Measurements from ENCODE around the gene EDDM13.
"Not testable (repeated sequence)": the region's sequence is repeated elsewhere in the genome, so short reads cannot be mapped to it uniquely, and the experiment has no call there.

The EDDM13 gene

GRCh38 chr19:56272161-56272798 lies at the start of gene EDDM13:
TSS of gene EDDM13 (plus strand) at chr19:56272748. CDS start at chr19:56272835, 87 bp downstream.
- DNase-seq (no peak), ATAC-seq (no peak)
- Mint-ChIP-seq H3K9me3 (no peaks in the 10 kb centered on the region), H3K4me1 (no peaks in the 10 kb centered on the region), H3K4me3 (no peak within 1 kb of the TSS), H3K36me3 (ENCODE audit: low read depth) (peaks cover 10% of the 10 kb centered on the region), H3K27me3 (no peaks in the 10 kb centered on the region), H3K27ac (no peak within 1 kb of the TSS)

- Mint-ChIP-seq H3K4me1 (peaks cover 2% of the 10 kb centered on the region), H3K4me3 (no peak overlapping the region), H3K27me3 (peaks cover 5% of the 10 kb centered on the region), H3K36me3 (ENCODE audit: low read depth) (peaks cover 2% of the 10 kb centered on the region), H3K9me3 (no peaks in the 10 kb centered on the region), H3K27ac (no peak overlapping the region)
- ATAC-seq = no peak
- DNase-seq = no peak
Measured at GRCh38 chr19:56222901-56223300, 49.6 kb upstream of the EDDM13 start.

GRCh38 chr19:56223481-56223880 lies 49.1 kb upstream of the EDDM13 start:
- Mint-ChIP-seq H3K4me3 (no peak overlapping the region), H3K27ac (no peak overlapping the region), H3K9me3 (no peaks in the 10 kb centered on the region), H3K4me1 (no peaks in the 10 kb centered on the region), H3K36me3 (ENCODE audit: low read depth) (peaks cover 2% of the 10 kb centered on the region), H3K27me3 (peaks cover 2% of the 10 kb centered on the region)
- DNase-seq (no peak), ATAC-seq (no peak)

GRCh38 chr19:56245121-56245740 lies 27.3 kb upstream of the EDDM13 start:
- no peak for DNase-seq
- H3K27me3 Mint-ChIP-seq = no peaks in the 10 kb centered on the region
- no peak overlapping the region for H3K27ac Mint-ChIP-seq
- ATAC-seq = no peak
- no peaks in the 10 kb centered on the region for H3K4me1 Mint-ChIP-seq
- H3K4me3 Mint-ChIP-seq = no peak overlapping the region
- no peaks in the 10 kb centered on the region for H3K36me3 Mint-ChIP-seq (ENCODE audit: low read depth)
- H3K9me3 Mint-ChIP-seq = no peaks in the 10 kb centered on the region

GRCh38 chr19:56245764-56246163 lies 26.8 kb upstream of the EDDM13 start:
- H3K27me3 Mint-ChIP-seq; H3K4me1 Mint-ChIP-seq; DNase-seq; H3K36me3 Mint-ChIP-seq (ENCODE audit: low read depth); ATAC-seq; H3K27ac Mint-ChIP-seq; H3K9me3 Mint-ChIP-seq; H3K4me3 Mint-ChIP-seq: not testable (repeated sequence)

- not testable (repeated sequence) for ATAC-seq; H3K9me3 Mint-ChIP-seq; H3K4me3 Mint-ChIP-seq; H3K27ac Mint-ChIP-seq; H3K27me3 Mint-ChIP-seq; DNase-seq; H3K4me1 Mint-ChIP-seq; H3K36me3 Mint-ChIP-seq (ENCODE audit: low read depth)
Measured at GRCh38 chr19:56248736-56249338, 23.7 kb upstream of the EDDM13 start.

GRCh38 chr19:56252699-56253422 lies 19.7 kb upstream of the EDDM13 start:
- no peaks in the 10 kb centered on the region for H3K9me3 Mint-ChIP-seq
- peak; percentile 82 for DNase-seq
- no peak overlapping the region for H3K27ac Mint-ChIP-seq
- H3K4me3 Mint-ChIP-seq = no peak overlapping the region
- H3K27me3 Mint-ChIP-seq = no peaks in the 10 kb centered on the region
- peak; percentile 65 for ATAC-seq
- H3K36me3 Mint-ChIP-seq (ENCODE audit: low read depth) = no peaks in the 10 kb centered on the region
- H3K4me1 Mint-ChIP-seq = no peaks in the 10 kb centered on the region

- ATAC-seq (no peak), DNase-seq (no peak)
- H3K27ac Mint-ChIP-seq = no peak overlapping the region
- no peaks in the 10 kb centered on the region for H3K27me3 Mint-ChIP-seq
- no peaks in the 10 kb centered on the region for H3K9me3 Mint-ChIP-seq
- H3K36me3 Mint-ChIP-seq (ENCODE audit: low read depth) = no peaks in the 10 kb centered on the region
- H3K4me1 Mint-ChIP-seq = no peaks in the 10 kb centered on the region
- H3K4me3 Mint-ChIP-seq = no peak overlapping the region
Measured at GRCh38 chr19:56253737-56254136, 18.8 kb upstream of the EDDM13 start.

- Mint-ChIP-seq H3K4me1 (no peaks in the 10 kb centered on the region), H3K36me3 (ENCODE audit: low read depth) (peaks cover 4% of the 10 kb centered on the region), H3K27ac (no peak overlapping the region), H3K4me3 (no peak overlapping the region), H3K27me3 (no peaks in the 10 kb centered on the region), H3K9me3 (no peaks in the 10 kb centered on the region)
- no peak for ATAC-seq
- DNase-seq = no peak
Measured at GRCh38 chr19:56258272-56258671, 14.3 kb upstream of the EDDM13 start.

GRCh38 chr19:56261145-56261544 lies 11.4 kb upstream of the EDDM13 start:
- no peaks in the 10 kb centered on the region for H3K9me3 Mint-ChIP-seq
- H3K4me1 Mint-ChIP-seq = no peaks in the 10 kb centered on the region
- H3K36me3 Mint-ChIP-seq (ENCODE audit: low read depth) = peaks cover 4% of the 10 kb centered on the region

GRCh38 chr19:56261932-56262331 lies 10.6 kb upstream of the EDDM13 start:
- H3K4me1 Mint-ChIP-seq; ATAC-seq; DNase-seq; H3K4me3 Mint-ChIP-seq; H3K36me3 Mint-ChIP-seq (ENCODE audit: low read depth); H3K27me3 Mint-ChIP-seq; H3K9me3 Mint-ChIP-seq; H3K27ac Mint-ChIP-seq: not testable (repeated sequence)

More at GRCh38 chr19:56261145-56261544, 11.4 kb upstream of the EDDM13 start:
- ATAC-seq = no peak
- no peaks in the 10 kb centered on the region for H3K27me3 Mint-ChIP-seq
- no peak for DNase-seq
- H3K27ac Mint-ChIP-seq = no peak overlapping the region
- no peak overlapping the region for H3K4me3 Mint-ChIP-seq

- no peaks in the 10 kb centered on the region for H3K27me3 Mint-ChIP-seq
- H3K36me3 Mint-ChIP-seq (ENCODE audit: low read depth) = peaks cover 4% of the 10 kb centered on the region
- no peaks in the 10 kb centered on the region for H3K4me1 Mint-ChIP-seq
- DNase-seq (no peak), ATAC-seq (no peak)
- H3K27ac Mint-ChIP-seq = no peak overlapping the region
- no peak overlapping the region for H3K4me3 Mint-ChIP-seq
- H3K9me3 Mint-ChIP-seq = no peaks in the 10 kb centered on the region
Measured at GRCh38 chr19:56263319-56263718, 9.2 kb upstream of the EDDM13 start.

- H3K27ac Mint-ChIP-seq = no peak overlapping the region
- H3K4me3 Mint-ChIP-seq = no peak overlapping the region
- no peaks in the 10 kb centered on the region for H3K27me3 Mint-ChIP-seq
- ATAC-seq = no peak
- no peak for DNase-seq
- H3K4me1 Mint-ChIP-seq = no peaks in the 10 kb centered on the region
- no peaks in the 10 kb centered on the region for H3K9me3 Mint-ChIP-seq
- peaks cover 5% of the 10 kb centered on the region for H3K36me3 Mint-ChIP-seq (ENCODE audit: low read depth)
Measured at GRCh38 chr19:56266051-56266450, 6.5 kb upstream of the EDDM13 start.

- H3K27ac Mint-ChIP-seq = no peak overlapping the region
- H3K9me3 Mint-ChIP-seq = no peaks in the 10 kb centered on the region
- DNase-seq (no peak), ATAC-seq (no peak)
- H3K27me3 Mint-ChIP-seq = no peaks in the 10 kb centered on the region
- H3K36me3 Mint-ChIP-seq (ENCODE audit: low read depth) = peaks cover 5% of the 10 kb centered on the region
- no peaks in the 10 kb centered on the region for H3K4me1 Mint-ChIP-seq
- no peak overlapping the region for H3K4me3 Mint-ChIP-seq
Measured at GRCh38 chr19:56269348-56269747, 3.2 kb upstream of the EDDM13 start.

- Mint-ChIP-seq H3K4me1 (no peaks in the 10 kb centered on the region), H3K36me3 (ENCODE audit: low read depth) (peaks cover 5% of the 10 kb centered on the region), H3K9me3 (no peaks in the 10 kb centered on the region), H3K27me3 (no peaks in the 10 kb centered on the region), H3K27ac (no peak overlapping the region), H3K4me3 (no peak overlapping the region)
- no peak for ATAC-seq
- no peak for DNase-seq
Measured at GRCh38 chr19:56270676-56271075, 1.9 kb upstream of the EDDM13 start.
